ENCODE data around the gene KCTD17. TPM values are rescaled to one million over a fixed set of nuclear protein-coding genes. Genes with fewer than 3 reads are reported as not detected.

KCTD17 gene
- total RNA-seq, 1 donor from 2014 or later, result 28.9 TPM

GRCh38 chr22:37033605-37034430 lies 17.7 kb upstream of the KCTD17 start:
- no peaks in the 10 kb centered on the region for H3K9me3 Mint-ChIP-seq
- ChIA-PET POLR2A (no interaction called here), CTCF (no interaction called here)
- no peak for ATAC-seq (ENCODE audit: low read depth)
- TF ChIP-seq, protein P1, sequence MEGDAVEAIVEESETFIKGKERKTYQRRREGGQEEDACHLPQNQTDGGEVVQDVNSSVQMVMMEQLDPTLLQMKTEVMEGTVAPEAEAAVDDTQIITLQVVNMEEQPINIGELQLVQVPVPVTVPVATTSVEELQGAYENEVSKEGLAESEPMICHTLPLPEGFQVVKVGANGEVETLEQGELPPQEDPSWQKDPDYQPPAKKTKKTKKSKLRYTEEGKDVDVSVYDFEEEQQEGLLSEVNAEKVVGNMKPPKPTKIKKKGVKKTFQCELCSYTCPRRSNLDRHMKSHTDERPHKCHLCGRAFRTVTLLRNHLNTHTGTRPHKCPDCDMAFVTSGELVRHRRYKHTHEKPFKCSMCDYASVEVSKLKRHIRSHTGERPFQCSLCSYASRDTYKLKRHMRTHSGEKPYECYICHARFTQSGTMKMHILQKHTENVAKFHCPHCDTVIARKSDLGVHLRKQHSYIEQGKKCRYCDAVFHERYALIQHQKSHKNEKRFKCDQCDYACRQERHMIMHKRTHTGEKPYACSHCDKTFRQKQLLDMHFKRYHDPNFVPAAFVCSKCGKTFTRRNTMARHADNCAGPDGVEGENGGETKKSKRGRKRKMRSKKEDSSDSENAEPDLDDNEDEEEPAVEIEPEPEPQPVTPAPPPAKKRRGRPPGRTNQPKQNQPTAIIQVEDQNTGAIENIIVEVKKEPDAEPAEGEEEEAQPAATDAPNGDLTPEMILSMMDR (IDR thresholded peaks at IDR 0.05), result no peak
- H3K4me3 Mint-ChIP-seq, result no peak overlapping the region
- no peak overlapping the region for H3K27ac Mint-ChIP-seq
- no peaks in the 10 kb centered on the region for H3K36me3 Mint-ChIP-seq (ENCODE audit: low read depth)
- H3K4me1 Mint-ChIP-seq, result no peaks in the 10 kb centered on the region
- intact Hi-C loops (cut with micrococcal nuclease), result no loop called here
- peaks cover 23% of the 10 kb centered on the region for H3K27me3 Mint-ChIP-seq
- DNase-seq, result no peak

DNA sequence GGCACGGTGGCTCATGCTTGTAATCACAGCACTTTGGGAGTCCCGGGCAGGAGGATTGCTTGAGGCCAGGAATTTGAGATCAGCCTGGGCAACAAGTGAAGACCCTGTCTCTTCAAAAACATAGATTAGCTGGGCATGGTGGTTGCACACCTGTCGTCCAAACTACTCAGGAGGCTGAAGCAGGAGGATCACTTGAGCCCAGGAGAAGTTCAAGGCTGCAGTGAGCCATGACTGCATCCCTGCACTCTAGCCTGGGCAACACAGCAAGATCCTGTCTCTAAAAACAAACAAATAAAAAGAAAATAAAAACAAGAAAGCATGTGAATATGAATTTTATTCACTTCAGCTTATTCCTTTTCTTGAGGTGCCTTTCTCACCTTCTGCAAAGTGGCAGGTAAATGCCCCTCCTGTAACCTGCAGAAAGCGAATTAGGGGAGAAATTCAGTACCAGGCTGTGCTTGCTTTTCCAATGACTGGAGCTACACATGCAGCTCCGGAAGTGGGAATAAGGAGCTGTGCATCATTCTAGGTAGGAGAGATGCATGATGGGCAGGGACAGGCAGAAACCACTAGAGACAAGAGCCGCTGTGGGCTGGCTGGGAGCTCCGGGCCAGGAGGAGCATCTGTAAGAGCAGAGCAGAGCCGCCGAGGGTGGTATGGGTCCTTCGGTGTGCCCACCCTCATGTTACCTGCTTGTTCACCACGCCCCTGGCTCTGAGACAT lies 14.7 kb upstream of the KCTD17 start:
- POLR2A ChIA-PET, result interaction anchor here (0.7 kb wide), 1 partner anchor 77 kb away, joined by 3 read pairs; no protein-coding TSS in a partner anchor
- Mint-ChIP-seq H3K4me1 (no peaks in the 10 kb centered on the region), H3K27me3 (peaks cover 36% of the 10 kb centered on the region), H3K36me3 (ENCODE audit: low read depth) (no peaks in the 10 kb centered on the region), H3K4me3 (no peak overlapping the region), H3K9me3 (no peaks in the 10 kb centered on the region), H3K27ac (no peak overlapping the region)
- CTCF ChIA-PET, result no interaction called here
- intact Hi-C loops (cut with micrococcal nuclease), result no loop called here
- no peak for DNase-seq
- TF ChIP-seq, protein P1 (IDR thresholded peaks at IDR 0.05), result no peak
- ATAC-seq (ENCODE audit: low read depth), result no peak

DNA sequence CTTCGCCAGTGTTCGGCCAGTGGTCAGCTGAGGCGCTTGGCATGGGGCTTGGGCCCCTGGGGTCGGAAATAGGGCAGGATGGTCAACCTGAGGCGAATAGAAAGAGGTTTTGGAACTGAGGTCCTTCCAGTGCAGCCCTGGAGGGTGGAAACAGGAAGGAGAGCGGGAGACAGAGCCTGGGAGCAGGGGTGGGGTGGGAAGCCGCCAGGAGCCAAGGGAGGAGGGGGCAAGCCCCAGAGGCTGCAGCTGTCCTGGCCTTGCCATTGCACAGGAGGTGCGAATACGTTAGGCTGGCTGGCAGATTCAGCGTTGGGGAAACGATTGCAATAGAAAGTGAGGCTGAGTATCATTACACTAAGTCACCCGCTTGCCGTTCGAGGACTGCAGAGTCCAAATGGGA lies 13.9 kb upstream of the KCTD17 start:
- peaks cover 37% of the 10 kb centered on the region for H3K27me3 Mint-ChIP-seq
- no peak overlapping the region for H3K27ac Mint-ChIP-seq
- intact Hi-C loops (cut with micrococcal nuclease), result no loop called here
- CTCF ChIA-PET, result no interaction called here
- TF ChIP-seq, protein P1 (IDR thresholded peaks at IDR 0.05), result no peak
- no peak for ATAC-seq (ENCODE audit: low read depth)
- no peak overlapping the region for H3K4me3 Mint-ChIP-seq
- H3K9me3 Mint-ChIP-seq, result no peaks in the 10 kb centered on the region
- no peaks in the 10 kb centered on the region for H3K4me1 Mint-ChIP-seq
- no peaks in the 10 kb centered on the region for H3K36me3 Mint-ChIP-seq (ENCODE audit: low read depth)
- no peak for DNase-seq
- POLR2A ChIA-PET, result no interaction called here

GRCh38 chr22:37039466-37039865 lies 12.1 kb upstream of the KCTD17 start:
- Mint-ChIP-seq H3K27me3 (peaks cover 37% of the 10 kb centered on the region), H3K4me3 (no peak overlapping the region), H3K4me1 (no peaks in the 10 kb centered on the region), H3K27ac (no peak overlapping the region), H3K9me3 (no peaks in the 10 kb centered on the region), H3K36me3 (ENCODE audit: low read depth) (no peaks in the 10 kb centered on the region)
- POLR2A ChIA-PET, result no interaction called here
- CTCF ChIA-PET, result no interaction called here
- TF ChIP-seq, protein P1 (IDR thresholded peaks at IDR 0.05), result no peak
- ATAC-seq (ENCODE audit: low read depth) (no peak), DNase-seq (no peak)
- intact Hi-C loops (cut with micrococcal nuclease), result no loop called here

GRCh38 chr22:37043209-37043827 lies 8.2 kb upstream of the KCTD17 start:
- no peaks in the 10 kb centered on the region for H3K9me3 Mint-ChIP-seq
- DNase-seq (no peak), ATAC-seq (ENCODE audit: low read depth) (no peak)
- H3K27me3 Mint-ChIP-seq, result peaks cover 14% of the 10 kb centered on the region
- intact Hi-C loops (cut with micrococcal nuclease), result no loop called here
- H3K4me3 Mint-ChIP-seq, result no peak overlapping the region
- ChIA-PET CTCF (interaction anchor here (1.1 to 3.5 kb wide), 9 partner anchors 14 to 515 kb away, joined by 3 to 30 read pairs (median 5); no protein-coding TSS in a partner anchor), POLR2A (no interaction called here)
- peaks cover 12% of the 10 kb centered on the region for H3K4me1 Mint-ChIP-seq
- H3K27ac Mint-ChIP-seq, result no peak overlapping the region
- no peaks in the 10 kb centered on the region for H3K36me3 Mint-ChIP-seq (ENCODE audit: low read depth)
- TF ChIP-seq, protein P1 (IDR thresholded peaks at IDR 0.05), result no peak

All from activated B cell treated with CpG ODN at 0.5 μM for 24 hours (primary cell).